Renal pelvis (tissue), 4 donors: Measurements from ENCODE around the gene CLEC16A. TPM values are rescaled to one million over a fixed set of nuclear protein-coding genes. Genes with fewer than 3 reads are reported as not detected.

Experiments
- DNase-seq: peaks from one replicate; pipeline ENCODE4 v3.0.0-alpha.2; 2013
- polyA plus RNA-seq, 3 donors: library from polyadenylated mRNA; unstranded; fragments of 120-200 nt; gene quantifications; one replicate each; pipeline ENCODE4 v1.2.1, GENCODE V29; 2013; ENCODE audit not compliant: insufficient read length in 3 of 3

The CLEC16A gene
- polyA plus RNA-seq, 3 donors = 22.5 to 26.3 (median 25.2) TPM

DNA sequence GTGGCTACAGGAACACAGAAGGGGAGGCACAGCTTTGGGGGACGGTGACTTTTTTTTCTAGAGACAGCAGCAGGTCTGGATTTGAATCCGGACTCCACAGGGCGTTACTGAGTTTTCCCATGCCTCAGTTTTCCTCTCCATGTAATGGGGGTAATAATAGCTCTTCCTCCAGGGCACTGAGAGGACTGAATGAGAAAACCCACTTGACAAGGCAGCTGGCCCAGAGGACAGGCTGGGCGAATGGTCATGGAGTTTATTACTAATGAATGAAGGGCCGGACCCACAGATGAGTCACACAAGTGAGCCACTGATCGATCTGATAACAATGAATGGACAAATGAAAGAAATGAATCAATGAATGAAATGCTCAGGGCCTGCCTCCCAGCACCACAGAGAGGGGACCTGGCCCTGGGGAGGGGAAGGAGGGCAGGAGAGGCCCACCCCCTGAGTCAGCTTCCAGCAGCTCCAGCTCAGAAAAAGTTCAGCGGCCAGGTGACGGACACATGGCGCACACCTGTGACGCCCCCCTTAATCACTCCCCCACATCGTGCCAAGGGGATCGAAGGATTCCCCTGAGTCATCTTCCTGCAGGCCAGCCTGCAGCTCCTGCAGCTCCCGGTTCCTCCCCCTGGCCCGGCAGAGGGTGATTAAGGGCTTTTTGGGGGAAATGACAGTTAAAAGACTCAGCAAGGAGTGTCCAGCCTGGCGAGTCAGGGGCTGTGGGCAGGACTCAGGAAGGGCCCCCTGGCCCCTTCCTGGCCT, 257.3 kb downstream of the CLEC16A start:
- no peak for DNase-seq

DNA sequence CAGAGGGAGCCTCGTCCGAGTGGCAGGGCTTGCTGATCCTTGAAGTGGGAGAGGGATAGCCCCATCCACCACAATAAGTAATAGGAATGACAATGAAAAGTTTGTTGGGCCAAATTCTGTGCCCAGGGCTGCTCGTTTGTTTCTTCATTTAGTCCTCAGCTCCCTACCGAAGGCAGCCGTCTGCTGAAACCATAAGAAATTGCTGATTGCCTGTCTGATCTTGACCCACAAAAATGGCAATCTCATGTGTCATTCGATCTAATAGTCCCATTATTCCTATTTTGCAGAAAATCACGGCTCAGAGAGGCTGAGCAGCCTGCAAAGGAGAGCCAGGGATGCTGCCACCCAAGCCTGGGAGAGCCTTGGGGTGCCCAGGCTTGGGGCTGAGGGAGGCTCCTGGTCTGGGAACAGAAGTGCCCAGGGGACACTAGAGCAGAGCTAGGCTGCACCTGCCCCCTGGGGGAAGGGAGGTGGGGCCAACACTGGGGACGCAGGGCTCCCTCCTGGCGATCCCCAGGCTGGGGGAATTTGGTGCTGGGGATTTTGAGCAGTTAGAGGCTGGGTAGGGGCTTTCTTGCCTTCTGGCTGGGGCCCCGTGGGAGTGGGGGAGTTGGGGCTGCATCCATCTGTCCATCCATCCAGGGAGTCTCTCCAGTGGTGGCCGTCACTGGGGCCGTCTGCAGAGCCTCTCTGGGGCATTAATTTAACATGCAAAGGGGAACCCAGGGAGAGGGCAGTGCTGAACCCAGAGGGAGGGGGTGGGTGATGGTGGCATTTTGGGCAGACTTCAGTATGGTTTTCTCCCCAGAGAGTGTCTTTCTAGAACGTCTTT, 258.1 kb downstream of the CLEC16A start:
- no peak for DNase-seq

DNA sequence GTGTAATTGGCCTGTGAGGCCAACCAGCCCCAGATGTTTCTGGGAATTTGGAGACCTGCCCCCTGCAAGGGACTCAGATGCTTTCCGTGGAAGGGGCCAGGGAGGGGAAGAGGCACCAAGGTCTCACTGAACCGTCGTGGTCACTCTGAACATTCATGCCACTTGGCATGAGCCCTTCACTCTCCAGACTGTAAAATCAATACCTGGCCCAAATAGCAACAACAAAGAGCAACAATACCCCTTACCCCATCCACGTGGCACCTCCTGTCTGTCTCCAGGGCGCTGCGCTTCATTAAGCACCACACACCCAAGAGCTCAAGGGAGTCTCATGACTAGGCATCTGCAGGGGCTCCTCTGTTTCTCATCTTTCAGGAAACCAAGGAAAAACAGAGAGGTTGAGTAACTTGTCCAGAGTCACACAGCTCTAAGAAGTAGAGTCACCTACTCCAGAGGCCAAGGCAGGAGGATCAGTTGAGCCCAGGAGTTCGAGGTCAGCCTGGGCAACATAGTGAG, 258.8 kb downstream of the CLEC16A start:
- DNase-seq = no peak

DNA sequence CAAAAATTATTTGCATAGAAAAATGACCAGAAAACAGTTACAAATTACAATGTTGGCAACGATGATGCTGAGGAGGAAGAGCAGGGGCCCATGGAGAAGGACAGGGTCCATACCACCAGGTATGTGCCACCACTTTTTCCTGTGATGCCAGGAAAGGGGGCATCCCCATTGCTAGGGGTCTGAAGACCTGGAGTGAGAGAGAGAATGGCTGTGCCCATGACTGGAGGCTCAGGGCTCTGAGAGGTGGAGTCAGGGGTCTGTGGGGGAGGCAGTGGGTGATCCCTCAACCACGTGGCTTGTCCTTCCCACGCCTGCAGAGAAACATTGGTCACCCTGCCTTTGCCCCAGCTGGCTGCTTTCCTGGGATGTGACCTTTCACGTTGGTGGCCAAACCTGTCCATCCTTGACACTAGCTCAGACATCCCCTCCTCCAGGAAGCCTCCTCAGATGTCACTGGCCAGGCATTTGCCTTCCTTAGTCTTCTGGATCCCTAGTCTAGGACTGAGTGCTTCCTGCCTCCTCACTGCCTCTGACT, 260.2 kb downstream of the CLEC16A start:
- no peak for DNase-seq

DNA sequence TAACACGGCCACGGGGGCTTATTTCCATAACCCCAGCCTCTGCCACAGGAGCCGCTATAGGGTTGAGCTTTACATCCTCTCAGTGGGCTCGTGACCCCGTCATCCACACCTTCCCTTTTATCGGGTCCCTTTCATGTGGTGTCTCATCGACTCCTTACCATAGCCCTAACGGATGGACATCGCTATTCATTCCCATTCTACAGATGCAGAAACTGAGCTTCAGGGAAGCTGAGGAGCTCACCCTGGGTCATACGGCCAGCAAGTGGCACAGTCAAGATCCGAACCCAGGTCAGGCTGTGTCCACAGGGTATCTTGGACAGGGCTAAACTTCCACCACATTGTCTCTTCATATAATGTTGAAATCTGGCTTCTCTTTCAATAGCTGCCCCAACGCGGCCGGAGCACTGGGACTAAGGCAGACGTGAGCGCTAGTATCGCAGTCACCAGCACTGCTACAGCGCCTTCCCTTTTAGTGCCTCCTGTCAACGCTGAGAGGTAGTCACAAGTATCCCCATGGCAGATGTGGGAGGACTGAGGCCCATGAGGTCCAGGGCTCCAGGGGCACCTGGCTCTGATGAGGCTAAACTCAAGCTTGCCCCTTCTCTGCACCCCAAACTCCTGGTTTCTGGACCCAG, 260.8 kb downstream of the CLEC16A start:
- DNase-seq = no peak

DNA sequence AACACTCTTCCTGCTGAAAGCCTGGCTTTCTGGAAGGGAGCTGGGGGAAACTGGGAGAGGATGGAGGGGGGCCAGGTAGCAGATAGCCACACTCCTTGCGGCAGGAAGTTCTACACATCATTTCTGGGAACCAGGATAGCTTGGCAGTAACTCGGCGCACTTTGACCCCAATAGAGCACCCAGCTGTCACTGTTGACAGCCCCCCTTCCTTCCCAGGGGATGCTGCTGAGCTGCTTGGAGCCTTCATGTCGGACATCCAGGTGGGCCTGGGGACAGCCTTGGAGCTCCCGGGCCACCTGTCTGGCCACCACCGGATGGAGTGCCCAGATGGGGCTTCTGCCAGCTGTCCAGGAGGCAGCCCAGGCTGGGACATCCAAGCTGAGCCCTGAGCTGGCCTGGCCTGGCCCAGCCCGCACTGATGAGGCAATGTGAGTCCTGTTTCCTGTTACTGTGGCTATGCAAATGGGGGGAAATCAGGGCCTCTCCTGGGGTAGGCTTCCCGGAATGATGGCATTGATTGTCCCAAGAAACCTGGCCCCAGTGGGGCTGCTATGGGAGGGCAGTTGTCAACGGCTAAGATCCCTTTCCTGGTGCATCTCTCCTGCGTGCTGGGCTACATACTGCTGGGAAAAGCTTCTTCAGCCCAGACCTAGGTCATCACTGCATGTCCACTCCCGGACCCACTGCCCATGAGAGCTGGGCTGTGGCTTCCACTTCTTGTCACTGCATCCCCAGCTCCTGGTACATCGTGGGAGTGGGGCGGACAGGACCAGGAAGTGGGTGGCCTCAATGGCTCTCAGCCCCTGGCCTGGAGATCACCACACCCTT, 261.6 kb downstream of the CLEC16A start:
- no peak for DNase-seq

DNA sequence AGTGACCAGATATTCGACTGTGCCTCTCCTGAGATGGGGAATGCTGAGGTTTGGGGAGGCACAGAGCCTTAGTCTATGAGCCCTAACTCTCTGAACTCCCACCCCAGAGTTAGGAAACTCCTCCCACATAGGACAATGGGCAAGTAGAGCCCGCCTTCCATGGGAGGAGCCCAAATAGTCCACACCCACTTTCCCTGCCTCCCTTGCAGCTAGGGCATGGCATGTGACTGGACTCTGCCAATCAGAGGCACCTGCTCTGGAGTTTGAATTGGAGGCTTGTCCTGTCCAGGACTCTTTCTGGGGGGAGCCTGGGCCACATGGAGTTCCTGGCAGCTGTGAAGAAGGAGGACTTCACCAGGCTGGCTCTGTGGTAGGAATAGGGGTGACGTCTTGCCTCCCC, 263.3 kb downstream of the CLEC16A start:
- no peak for DNase-seq

DNA sequence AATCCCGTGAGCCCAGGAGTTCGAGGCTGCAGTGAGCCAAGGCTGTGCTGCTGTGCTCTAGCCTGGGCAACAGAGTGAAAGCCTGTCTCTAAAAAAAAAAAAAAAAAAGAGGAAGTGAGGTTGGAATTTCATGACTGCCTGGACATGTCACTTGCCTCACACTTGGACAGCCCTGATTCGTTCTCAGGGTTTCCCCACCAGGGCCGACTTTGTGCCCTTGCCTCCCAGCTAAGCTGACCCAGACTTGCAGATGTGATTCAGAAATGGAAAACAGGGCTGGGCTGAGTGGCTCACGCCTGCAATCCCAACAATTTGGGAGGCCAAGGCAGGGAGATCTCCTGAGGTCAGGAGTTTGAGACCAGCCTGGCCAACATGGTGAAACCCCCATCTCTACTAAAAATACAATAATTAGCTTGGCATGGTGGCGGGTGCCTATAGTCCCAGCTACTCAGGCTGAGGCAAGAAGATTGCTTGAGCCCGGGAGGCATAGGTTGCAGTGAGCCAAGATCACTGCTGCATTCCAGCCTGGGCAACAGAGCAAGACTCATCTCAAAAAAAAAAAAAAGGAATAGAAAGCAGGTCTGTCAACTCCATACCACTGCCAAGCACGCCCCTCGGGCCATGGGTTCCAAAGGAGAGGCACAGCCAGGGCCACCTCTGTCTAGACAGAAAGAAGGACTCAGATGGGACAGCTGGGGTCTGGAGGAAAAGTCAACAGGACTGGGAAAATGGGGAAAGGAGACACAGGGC, 264.7 kb downstream of the CLEC16A start:
- no peak for DNase-seq

DNA sequence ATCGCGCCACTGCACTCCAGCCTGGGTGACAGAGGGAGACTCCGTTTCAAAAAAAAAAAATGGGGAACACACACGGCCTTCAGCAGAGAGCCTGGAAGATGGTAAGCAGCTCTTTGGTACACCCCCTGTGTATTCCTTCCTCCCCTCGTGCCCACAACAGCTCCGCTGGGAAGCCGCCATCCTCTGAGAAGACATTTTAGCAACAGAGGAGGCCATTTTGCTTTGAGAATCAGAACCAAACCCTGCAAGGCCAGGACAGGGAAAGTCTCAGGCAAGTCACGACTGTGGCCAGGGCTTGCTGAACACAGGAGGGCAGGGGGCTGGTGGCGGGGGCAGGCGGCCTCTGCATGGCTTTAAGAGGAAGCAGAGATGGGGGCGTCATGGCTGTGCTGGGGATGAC, 265.9 kb downstream of the CLEC16A start:
- no peak for DNase-seq

DNA sequence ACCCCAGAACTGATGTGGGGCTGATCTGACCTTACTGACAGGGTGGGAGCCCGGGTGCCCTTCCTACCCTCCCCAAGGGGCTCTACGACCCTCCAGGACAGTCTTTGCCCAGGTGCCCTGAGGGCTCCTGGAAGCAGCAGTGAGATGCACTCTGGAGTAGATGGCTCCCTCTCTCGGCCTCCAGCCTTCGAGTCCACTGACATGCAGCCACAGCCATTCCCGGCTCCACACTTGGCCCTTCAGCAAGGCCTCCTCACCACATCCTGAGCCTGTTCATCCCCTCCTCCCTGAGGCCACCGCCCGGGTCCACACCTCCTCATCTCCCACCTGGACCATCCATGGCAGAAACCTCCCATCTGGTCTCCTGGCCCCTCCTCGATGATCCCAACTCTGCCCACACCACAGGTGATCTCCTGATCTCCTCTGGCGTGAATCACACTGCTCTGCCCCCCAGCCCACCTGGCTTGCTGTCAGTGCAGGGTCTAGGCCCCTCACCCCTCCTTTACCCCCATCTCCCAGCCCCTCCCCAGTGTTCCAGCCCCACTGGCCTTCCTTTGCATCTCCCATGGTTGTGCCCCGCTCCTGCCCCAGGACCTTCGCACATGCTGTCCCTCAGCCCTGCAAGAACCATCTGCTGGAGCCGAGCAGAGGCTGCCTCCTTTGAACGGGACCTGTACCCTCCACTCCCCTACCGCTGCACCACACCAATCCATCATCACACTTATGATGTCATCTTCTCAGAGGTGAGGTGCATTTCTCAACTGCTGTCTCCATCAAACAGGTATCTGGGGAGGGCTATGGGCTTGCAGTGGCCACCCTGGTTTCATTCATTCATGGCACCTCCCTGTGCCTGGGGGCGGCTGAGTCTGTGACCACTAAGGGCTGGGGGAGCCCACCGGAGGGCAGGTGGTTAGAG, 267.0 kb downstream of the CLEC16A start:
- no peak for DNase-seq

DNA sequence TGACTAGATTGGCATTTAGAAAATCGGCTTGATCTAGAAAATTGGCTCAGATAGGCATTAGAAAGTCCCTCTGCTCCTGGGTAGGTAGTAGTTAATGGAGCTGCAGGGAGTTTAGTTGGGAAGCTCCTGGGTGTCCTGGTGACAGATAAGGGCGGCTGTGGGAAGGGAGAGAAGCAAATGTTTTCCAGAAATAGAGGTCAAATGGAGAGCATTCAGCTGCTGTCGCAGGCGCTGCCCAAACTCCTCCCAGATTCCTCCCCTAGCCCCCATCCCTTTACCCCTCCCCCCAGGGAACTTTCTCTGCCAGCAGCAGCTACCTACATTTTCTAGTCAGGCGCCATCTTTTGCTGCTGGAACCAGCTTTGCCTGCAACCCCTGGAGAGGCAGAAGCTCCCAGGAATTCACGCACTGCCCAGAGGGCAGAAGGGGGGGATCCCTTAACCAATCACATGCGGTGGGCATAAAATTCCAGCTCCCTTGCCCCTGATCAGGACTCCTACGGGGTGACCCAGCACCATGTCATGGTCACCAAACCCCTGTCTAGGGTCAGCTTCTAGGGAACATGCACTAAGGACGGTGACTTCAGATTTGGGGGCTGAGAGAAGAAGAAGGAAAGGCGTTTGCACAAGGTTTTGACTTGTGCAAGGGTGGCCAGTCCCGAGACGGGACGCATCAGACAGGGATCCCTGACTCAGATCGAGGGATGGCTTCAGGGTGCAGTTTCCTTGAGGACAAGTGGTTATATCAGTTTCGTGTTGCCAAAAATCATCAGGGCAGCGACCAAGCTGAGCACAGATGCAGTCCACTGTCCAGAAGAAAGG, 267.8 kb downstream of the CLEC16A start:
- DNase-seq = no peak

DNA sequence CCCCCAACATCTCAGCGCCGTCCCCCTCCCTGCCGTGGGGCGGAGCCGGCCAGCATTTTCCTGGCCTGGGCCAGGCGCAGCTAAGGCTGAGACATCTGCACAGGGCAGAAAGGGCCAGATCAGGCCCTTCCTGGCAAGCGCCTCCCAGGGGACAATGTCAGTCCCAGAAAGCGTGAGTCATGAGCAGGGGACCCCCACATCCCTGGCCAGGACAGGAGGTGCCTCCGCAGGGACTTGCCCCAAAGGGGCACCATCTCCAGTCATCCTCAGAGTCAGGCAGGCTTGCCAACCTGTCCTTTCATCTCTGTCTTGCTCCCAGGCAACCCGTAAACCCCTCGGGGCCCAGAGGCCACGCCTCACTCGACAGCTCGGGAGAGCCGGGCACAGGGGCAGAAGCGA, 268.4 kb downstream of the CLEC16A start:
- DNase-seq = no peak

DNA sequence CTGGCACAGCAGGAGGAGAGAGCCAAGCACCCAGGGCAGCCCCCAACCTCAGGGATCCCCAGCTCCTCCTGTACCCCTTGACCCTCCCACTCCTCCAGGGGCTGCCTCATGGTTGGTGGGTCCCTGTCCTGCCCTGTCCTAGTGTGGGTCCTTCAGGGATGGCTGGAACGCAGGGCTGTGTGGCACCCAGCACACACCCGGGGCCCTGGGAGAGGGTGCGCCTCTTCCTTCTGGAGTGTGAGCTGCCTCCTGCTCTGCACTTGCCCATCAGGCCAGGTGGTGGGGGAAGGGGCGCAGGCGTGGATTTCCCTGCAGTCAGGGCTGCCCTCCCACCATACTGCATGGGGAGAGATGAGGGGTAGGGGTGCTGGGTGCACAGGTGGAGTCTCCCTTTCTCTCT, 269.0 kb downstream of the CLEC16A start:
- no peak for DNase-seq

DNA sequence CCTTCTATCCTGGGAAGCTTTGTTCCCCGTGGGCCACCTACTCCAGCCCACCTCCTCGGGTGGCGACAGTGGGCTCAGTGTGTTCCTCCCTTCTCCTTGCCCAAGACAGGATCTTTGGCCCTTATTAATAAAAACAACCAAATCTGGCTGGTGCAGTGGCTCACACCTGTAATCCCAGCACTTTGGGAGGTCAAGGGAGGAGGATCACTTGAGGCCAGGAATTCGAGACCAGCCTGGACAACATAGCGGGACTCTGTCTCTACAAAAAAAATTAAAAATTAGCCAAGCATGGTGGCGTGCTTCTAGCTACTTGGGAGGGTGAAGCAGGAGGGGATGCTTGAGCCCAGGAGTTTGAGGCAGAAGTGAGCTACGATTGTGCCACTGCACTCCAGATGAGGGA, 269.4 kb downstream of the CLEC16A start:
- no peak for DNase-seq

DNA sequence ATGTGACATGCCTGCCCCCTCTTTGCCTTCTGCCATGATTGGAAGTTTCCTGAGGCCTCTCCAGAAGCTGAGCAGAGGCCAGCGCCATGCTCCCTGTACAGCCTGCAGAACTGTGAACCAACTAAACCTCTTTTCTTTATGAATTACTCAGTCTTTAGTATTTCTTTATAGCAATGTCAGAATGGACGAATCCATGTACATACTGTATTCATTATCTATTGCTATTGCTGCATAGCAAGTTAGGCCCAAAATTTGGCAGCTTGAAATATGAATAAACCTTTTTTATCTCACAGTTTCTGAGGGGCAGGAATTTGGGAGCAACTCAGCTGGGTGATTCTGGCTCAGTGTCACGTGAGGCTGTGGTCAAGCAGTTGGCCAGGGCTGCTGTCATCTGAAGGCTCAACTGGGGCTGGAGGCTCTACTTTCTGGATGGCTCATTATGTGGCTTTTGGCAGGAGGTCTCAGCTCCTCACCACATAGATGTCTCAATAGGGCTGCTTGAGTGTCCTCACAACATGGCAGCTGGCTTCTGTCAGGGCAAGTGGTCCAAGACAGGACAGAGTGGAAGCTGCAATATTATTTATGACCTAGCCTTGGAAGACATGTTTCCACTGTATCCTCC, 271.7 kb downstream of the CLEC16A start:
- no peak for DNase-seq

DNA sequence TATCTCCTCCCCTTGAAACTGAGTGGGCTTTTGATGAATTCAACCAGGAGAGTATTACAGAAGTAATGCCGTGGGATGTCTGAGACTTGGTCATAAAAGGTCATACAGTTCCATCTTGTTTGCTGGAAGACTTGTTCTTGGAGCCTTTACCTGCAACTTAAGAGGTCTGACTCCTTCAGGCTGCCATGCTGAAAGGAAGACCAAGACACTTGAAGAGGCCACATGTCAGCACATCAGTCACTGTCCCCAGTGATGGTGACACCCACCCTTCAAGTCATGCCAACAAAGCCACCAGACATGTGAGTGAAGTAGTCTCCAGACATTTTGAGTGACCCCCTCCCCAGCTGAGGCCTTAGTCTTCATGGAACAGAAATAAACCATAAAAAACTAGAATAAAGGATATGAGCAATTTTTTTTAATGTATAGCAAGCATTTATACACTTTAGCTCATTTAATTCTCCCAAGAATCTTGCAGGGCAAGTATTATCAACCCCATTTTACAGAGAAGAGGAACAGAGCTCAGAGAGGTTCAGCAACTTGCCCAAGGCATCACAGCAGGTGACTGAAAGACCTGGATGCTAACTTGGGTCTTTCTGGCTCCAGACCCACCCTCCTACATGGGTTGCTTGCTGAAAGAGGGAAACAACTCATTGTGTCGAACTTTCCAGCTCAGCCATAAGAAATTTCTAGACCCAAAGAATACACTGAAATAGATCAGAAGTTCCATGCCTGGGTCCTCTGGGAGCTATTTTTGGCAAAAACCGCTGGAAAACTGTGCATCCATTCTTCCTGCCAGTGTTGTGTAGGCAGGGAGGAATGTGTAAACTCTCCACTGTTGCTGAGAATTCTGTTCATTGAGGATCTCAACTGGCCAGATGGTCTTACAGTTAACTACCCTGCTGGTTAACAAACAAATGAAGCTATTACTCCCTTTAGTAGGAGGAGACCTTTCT, 273.6 kb downstream of the CLEC16A start:
- no peak for DNase-seq

DNA sequence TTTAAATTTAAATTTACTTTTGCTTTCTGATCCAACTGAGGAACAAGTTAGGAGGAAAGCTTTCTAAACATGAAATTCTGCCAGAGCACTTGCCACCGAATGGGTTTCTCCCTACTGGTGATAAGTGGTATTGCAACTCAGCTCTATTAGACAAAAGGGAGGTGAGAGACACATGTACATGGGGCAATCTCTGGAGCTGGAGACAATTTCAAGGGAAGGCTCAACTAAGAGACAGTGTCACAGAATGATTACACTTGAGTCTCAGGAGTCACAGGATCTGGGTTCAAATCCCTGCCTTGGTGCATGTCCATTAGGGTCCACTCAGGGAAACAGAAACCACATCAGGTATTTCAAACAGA, 274.2 kb downstream of the CLEC16A start:
- DNase-seq = no peak
